NCI-H2196 (cell line): ENCODE data around the gene RAPGEF6.

ENCODE experiments used
- DNase-seq: peaks from one replicate; lab custom pipeline; 2025; ENCODE audit not compliant: unreplicated experiment; lab: John Stamatoyannopoulos, UW

The RAPGEF6 gene

DNA sequence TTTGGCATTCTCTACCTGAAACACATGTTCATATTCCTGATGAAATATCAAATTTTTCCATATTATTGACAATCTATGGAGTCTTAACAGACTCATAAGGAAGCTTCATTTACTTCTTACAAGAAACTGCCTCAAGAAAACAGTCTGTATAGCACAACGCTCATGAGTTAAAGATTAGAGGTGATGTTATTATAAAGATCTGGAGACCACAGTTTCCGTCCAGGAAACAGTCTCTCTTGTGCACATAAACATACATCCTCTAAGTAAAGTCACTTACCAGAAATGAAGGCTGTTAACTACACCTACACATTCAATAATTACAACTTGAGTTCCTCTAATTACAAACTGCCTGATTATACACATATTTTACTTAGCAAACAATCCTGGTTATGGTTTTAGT, 86.9 kb downstream of the RAPGEF6 start:
- no peak for DNase-seq

DNA sequence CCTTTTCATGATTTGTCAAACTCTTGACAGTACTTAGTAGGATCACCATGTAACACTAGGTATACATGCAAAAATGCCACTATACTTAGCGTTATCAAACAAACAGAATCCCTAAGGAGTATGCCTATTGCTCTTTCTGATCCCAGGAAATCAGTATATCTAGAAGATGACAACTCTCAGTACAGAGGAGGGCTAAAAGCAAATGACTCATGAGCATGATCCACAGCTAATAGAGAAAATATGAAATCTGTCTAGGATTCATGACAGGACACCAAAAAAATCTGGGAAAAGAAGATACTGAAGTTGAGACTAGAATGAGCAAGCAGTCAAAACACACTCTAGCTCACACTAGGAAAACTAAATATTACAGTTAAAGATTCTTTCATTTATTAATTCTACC, 89.2 kb downstream of the RAPGEF6 start:
- DNase-seq, result no peak

DNA sequence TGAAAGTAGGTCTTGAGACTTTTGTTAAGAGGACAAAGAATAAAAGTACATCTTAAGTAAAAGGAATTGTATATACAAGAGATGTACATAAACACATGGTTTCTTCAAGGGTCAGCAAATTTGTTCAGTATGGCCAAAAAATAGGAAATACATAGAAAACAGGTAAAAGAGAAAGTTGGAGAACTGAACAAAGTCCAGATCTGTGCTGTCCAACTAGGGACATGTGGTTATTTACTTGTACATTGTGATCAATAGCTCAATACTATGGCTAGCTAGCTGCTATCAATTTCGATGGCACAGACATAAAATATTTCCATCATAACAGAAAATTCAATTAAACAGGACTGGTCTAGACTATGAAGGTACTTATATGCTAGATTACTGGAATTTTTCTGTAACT, 92.3 kb downstream of the RAPGEF6 start:
- DNase-seq, result no peak

DNA sequence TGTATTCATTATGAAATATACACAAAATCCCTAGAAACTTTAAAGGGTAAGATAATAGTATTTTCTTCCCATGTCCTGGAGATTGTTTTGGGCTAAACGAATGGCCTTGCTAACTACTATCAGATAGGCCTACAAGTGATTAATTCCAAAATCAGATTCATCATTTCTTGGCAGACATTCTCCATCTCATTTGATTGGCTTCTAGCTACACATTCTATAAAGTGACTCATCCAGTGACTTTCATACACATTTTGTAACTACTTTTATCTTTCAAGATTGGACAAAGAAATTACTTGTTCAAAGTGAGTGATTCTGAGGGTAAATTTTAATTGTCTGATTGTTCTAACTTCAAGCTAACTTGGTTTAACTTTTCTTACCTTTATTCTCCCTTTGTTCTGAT, 93.3 kb downstream of the RAPGEF6 start:
- DNase-seq, result no peak

DNA sequence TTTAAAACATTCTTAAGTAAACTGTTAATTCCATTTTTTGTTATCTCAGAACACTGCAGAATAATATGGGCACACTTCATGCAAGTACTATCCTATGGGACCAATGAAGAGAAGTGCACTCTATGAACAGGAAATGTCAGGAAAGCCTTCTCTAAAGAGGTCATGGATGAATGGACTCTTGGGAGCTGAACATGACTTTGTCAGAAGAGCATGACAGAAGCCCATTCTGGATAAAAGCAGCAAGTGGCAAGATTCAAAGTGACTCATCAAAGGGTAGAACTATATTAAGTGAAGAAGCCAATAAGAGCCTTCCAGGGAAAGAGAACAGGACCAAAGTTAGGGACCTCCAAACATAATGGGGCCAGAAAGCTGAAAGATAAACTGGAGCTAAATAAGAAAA, 94.0 kb downstream of the RAPGEF6 start:
- DNase-seq, result no peak

DNA sequence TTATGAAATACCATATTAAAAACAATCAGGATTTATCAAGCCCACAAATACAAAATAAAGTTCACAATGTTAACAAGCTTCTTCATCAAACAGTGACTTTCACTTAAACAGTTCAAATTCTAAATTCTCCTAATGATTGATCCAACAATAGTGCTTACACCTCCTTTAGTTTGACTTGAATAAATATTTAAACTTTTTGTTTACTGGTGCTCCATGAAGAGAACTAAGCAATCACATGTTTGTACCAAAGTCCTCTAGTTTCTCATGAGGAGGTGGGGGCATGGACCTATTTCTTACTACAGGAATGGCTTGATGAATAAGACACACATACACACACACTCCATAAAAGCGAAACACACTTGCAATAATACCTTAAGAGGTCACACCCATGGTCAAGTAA, 95.8 kb downstream of the RAPGEF6 start:
- DNase-seq, result no peak

DNA sequence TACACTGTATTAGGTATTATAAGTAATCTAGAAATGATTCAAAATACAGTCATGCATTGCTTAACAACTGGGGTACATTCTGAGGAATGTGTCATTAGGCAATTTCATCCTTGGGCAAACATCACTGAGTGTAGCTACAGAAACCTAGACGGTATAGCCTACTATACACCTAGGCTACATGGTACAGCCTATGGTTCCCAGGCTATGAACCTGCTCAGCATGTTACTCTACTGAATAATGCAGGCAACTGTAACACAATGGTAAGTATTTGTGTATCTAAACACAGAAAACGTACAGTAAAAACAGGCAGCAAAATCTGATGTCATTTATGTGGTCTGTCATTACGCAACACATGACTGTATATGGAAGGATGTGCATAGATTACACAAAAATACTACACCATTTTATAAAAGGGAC, 96.8 kb downstream of the RAPGEF6 start:
- DNase-seq, result no peak

DNA sequence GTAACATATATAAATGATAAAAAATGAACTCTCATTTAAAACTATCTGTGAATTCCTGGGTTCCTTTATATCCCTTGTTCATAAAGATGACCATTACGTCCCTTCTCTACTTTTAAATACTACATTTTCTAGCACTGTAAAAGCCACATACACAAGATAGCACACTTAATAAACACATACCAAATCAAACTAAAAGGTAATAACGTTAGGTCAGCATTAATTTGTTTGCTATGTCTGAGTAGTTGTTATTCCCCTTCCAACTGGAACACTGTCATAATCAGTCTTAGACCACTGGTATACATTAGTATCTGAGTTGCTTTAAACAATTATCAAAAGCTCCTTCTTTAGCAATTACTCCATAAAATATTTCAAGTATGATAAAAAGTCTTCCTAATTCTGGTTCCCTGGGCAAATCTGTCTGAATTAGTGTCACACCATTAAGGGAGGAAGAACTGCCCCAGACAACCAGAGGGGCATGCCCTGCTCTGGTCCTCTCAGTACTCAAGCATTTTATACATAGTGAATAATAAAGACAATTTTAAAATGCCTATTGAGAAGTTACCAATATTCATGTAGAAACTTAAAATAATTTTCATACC, 98.1 kb downstream of the RAPGEF6 start:
- no peak for DNase-seq

DNA sequence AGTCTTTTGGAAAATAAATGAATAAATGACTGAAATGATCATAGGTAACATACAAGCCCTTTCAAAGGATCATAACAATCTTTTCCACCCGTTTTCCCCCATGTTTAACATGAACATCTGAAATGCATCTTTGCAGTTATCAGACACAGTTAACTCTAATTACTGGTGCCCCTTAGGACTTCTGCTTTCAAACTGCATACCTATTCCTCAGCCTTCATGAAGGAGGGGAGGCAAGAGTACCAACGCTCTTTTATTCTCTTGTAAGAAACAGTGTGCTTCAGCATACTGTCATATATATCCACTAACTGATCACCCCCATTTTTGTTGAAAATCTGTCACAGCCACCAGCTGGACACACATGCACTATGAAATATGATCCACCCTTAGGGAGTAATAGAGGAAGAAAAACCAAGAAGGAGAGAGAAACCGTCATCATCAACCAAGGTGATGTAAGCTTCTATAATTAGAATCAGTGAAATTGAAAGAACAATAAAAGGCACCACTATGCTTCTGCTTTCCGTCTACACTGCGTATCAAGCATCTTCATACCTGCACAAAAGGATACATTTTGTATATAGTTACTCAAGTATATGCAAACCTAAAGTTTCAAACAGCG, 98.7 kb downstream of the RAPGEF6 start:
- DNase-seq, result no peak

DNA sequence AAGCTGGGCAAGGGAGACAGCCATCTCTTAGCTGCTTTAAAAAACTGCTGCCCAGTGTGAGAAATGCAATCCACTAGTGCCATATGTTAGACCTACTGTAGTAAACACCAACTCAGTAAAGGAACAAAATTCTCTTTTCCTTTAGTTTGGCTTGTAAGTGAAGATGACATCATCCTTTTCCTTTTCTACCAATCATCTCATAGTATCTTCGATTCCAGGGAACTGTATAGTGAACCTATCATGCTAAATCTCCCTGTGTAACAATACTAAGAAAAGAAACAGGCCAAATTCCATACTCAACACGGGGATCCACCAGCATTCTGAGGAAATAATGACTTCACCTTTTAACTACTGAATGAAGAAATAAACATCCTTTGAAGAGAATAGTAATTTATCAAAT, 100.1 kb downstream of the RAPGEF6 start:
- no peak for DNase-seq

DNA sequence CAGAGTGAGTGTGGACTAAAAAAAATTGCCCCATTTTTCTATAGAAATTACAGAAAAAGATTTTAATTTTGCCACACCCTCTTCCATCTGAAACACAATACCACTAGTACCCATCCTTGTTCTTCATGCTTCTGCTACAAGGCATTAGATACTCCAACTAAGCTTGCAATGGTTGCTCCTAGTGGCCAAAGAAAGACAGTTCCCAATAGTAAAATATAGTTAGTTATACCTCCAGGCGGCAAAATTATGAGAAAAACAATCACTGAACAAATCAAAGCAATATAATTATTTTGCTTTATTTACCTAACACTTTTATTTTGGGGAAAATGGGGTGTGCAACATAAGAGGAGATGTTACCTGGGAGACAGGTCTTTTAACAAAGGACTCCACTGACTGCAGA, 101.2 kb downstream of the RAPGEF6 start:
- DNase-seq, result no peak

DNA sequence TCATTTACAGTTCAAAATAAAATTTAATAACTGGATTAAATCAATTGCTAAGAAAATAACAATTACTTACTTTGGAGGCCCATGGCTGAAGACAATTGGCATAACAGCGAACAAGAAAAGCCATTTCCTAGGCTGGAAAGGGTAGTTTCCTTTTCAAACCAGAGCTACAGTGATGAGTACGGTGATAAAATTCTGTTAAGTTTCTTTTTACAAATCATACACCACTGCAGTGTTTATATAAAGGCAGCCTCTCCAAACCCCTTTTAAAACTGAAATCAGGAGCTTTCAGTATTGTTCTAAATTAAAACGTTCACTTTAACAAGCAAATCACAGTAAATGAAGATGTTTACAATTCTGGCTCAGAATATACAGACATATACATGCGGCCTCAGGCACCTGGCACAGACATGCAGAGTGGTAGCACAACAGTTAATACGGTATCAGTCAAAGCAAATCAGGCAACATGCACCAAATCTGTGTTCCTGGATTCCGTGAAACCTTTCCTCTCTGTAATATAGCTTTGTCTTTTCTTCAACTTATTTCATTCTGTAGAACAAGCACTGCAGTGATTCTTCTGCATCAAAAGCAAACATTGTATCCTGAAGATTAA, 102.9 kb downstream of the RAPGEF6 start:
- DNase-seq, result no peak

DNA sequence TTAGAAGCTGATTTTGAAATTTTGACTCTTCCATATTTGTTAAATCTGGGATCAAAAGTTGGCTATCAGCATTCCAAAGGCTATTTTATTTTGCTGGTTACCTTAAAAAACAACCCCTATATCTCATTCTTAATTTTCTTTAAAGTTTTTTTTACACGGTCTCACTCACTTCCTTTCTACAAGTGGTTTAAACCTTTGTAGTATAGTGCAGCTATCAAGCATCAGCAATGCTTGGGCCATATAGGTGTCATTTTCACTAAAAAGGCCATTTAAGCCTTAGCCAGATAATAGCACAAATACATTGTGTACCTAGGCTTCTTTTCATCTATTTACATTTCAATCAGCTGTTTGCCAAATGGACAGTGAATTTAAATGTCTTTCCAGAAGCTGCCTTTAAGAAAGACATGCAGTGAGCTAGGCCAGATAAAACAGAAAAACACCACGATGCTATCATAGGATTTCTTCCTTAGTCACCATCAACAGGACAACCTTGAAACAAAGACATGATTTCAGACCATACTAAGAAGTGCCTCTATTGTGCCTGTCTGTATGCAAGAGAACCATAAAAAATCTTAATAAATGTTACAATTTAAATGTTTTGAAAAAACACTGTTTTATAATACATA, 104.2 kb downstream of the RAPGEF6 start:
- DNase-seq, result no peak

DNA sequence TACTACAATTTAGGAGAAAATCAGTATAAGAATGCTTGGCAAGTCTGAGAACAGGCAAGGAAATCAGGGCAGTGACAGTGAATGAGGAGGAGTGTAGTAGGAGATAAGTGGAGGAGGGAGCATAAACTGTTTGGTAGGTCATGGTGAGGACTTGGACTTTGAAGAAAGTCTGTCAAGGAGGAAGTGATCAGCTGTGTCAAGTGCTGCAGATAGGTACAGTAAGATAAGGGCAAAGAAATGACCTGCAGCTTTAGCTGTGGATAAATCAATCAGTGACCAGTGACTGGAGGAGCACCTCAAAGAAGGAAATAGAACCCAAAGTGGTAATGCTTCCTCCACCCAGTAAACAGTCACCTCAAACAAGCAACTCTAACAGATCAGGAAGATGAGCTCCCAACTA, 106.3 kb downstream of the RAPGEF6 start:
- no peak for DNase-seq

DNA sequence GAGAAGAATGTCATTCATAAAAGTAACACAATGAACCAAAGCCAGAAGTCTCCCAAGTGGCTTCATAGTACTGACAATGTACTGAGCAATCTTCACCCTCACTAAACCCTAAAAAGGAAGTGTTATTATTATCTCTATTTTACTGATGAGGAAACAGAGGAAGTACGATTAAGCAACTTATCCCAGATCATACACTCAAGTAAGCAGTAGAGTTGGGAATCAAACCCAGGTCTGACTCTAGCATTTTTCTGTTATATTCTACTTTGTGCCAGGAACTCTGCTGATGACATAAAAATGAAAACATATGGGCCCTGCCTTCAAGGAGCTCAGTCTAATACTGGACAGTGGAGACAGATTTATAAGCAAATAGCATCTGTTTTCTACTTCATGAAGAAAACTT, 109.2 kb downstream of the RAPGEF6 start:
- DNase-seq, result no peak

DNA sequence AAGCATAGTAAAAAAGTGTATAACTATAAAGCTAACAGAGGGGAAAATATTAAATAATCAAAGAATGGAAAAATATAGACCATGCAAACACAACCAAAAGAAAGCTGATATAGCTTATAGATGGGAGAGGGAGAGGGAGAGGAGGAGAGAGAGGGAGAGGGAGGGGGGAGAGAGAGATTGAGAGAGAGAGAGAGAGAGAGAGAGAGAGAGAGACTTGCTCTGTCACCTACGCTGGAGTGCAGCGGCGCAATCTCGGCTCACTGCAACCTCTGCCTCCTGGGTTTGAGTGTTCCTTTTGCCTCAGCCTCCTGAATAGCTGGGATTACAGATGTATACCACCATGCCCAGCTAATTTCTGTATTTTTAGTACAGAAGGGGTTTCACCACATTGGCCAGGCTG, 110.6 kb downstream of the RAPGEF6 start:
- DNase-seq, result no peak

DNA sequence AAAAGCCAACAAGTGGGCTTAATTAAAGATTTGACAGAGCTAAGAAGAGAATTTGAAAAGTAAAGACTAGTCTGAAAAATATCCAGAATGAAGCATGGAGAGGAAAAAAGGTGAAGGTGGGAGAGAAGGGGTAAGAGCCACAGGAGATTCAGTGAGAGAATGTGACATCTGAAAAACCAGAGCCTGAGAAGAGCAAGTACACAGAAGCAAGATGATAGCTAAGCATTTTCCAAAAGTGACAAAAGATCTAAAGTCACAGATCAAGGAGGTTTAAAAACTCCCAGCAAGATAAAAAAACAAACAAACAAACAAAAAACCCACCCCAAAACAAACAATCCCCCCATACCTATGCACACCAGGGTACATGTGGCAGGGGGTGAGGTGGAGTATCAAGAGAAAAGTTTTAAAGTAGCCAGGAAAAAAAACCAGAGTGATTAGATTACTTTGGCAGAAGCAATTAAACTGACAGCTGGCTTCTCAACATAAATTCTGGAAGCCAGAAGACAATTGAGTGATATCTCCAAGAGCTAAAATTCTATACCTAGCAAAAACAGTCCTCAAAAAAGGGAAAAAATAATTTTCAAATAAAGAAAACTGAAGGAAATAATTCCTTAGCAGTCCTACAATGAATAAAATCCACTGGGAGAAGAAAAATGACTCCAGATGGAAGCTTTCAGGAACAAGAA, 111.4 kb downstream of the RAPGEF6 start:
- DNase-seq, result no peak

DNA sequence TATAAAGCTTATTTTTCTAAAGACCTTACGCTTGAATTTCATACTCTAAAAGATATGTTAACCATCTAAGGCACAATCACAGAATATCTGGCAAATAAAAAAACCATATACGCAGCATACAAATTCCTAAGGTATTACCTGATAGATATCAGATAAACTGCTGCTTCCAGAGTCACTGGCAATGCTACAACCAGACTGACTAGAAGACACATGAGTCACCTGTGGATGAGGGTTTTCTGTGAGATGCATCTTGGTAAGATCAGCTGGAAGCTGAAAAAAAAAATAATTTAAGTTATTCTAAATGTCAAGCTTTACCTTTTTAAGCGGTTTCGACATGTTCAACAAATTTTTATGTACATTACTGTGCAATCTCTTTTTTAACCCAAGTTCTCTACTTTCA, 113.8 kb downstream of the RAPGEF6 start:
- DNase-seq, result no peak

DNA sequence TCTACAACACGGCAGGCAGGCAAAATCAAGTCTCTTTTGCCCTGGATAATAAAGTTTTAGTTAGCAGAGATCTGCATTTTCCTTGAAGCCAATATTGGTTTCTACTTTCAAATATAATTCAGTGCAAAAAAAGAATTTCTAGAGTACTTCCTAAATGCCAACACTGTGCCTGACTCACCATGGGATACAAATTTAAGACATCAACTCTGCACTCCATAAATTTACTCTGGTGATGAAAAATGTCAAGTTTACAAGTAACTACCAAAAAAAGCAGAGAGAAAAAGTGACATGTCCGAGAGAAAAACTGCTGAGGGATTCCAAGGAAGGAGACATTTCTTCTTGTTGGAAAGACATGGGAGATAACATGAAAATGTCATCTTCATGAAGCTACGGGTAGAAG, 119.7 kb downstream of the RAPGEF6 start:
- no peak for DNase-seq

DNA sequence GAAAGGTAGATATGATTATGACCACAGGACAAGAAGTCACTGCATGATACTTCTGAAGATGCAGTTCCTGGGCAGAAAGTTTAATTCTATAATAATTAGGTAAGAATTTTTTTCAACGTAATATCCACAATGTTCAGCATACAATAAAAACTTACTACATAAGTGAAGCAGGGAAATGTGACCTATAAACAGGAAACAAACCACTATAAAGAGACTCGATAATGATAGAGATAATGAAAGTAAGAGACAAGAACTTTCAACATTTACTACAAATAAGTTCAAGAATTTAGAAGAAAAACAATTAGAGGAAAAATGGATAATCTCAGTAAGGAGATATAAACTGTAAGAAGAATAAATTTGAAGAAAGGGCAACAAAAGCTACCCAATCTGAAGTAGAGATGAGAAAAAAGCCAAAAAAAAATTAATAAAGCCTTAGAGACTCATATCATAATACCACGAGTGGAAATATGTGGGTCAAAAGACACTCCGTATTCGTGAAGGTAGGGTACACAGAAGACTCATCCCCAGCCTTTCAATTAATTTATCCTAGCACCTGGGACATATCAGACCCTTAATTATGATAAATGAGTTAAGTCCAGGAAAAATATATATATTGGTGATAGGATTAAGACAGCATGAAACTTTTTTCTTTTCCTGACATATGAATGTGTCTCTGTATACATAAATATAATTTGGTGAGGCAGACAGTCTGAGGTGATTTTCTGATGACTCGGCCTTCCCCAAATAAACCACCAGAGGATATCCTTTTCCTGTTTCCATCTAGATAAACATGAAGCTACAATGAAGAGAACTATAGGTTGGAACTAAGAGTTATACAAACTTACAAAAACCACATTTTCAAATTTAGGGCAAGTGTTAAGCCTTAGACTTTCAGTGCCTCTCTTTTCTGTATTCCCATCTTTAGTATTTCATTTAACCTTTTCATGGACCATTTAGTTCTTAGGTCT, 120.4 kb downstream of the RAPGEF6 start:
- DNase-seq, result no peak

DNA sequence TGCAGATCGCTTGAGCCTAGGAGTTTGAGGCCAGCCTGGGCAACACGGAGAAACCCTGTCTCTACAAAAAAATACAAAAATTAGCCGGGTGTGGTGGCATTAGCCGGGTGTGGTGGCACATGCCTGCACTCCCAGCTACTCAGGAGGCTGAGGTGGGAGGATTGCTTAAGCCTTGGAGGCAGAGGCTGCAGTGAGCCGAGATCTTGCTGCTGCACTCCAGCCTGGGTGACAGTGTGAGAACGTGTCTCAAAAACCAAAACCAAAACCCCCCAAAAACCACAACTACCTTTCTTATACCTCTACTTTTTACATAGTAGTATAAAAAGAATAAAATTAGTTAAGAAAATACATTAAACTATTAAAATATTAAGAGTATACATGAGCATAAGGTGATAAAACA, 121.2 kb downstream of the RAPGEF6 start:
- no peak for DNase-seq
